Adipose tissue (tissue), 3 donors: ENCODE data around the gene SHISA8. TPM values are rescaled to one million over a fixed set of nuclear protein-coding genes. Genes with fewer than 3 reads are reported as not detected.

Source experiments
- H3K27ac ChIP-seq: one replicate; pipeline ENCODE4 v1.5.1; 2013; ENCODE audit warnings: low read depth, low read length
- WGBS, 3 donors: extraction: QIAGEN DNeasy Blood & Tissue Kit; methylation state at CpG; one replicate each; pipeline ENCODE4 v1.1.7; 2013; 5-methylcytosine and 5-hydroxymethylcytosine counted together
- polyA plus RNA-seq, 3 donors: library from polyadenylated mRNA; stranded (reverse); fragments of 200-250 nt; gene quantifications; one replicate each; pipeline ENCODE4 v1.2.3, GENCODE V29; 2013
- donor health status: healthy with polysubstance abuse.
- donor health status: Bipolar disorder and iron deficiency.
- donor health status: healthy.

Gene SHISA8
- polyA plus RNA-seq, 3 donors, result not detected

DNA sequence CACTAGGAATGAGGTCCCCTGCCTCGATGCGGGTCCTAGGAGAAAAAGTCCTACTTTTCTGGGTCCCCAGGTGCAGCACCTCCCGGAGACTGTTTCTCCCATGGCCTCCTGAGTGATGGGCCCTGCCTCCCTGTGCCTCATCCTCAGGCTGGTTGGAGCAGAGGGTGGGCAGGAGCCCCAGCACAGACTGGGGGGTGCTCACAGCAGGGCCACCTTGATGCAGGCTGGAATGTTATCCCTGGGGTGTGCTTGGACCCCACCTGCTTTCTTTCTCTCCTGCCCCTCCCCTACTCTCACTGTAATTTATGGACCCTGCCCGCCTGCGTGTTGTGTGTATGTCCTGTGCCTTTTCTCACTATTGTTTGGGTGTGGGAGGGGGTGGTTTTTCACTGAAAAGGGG lies 8.1 kb downstream of the SHISA8 start:
- WGBS, 3 donors, result 90 to 96% (median 94%) methylated on average over 5 of the region's 5 CpGs
- H3K27ac ChIP-seq, result no peak overlapping the region

DNA sequence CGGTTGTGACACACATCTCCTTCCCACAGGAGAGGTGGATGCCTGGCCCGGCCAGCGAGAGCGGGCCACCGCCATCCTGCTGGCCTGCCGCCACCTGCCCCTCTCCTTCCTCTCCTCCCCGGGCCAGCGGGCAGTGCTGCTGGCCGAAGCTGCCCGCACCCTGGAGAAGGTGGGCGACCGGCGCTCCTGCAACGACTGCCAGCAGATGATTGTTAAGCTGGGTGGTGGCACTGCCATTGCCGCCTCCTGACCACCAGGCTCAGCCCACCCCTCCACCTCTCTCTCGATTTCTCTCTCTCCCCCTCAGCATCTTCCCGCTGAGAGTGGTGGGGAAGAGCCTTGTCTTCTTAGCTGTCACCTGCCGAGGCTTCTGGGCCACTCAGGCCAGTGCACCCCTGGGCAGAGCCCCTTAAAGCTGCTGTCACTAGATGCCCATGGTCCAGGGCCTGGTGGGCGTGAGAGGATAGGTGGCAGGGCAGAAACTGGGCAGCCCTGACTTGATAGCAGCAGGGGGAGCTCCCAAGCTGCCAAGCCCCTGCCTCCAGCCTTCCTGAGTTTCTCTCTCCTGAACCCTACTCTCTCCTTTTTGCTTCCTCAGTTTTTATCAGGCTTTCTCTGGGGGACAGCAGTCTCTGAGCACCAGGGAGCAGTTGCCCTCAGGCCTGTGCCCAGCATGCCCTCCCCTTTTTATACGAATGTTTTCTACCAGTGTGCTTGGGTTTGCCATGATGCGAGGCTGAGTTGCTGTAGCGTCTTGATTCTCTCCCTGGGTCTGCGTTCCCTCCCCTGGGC lies 9.3 kb downstream of the SHISA8 start:
- WGBS, 3 donors, result 88 to 95% (median 94%) methylated on average over 23 of the region's 23 CpGs
- no peak overlapping the region for H3K27ac ChIP-seq

DNA sequence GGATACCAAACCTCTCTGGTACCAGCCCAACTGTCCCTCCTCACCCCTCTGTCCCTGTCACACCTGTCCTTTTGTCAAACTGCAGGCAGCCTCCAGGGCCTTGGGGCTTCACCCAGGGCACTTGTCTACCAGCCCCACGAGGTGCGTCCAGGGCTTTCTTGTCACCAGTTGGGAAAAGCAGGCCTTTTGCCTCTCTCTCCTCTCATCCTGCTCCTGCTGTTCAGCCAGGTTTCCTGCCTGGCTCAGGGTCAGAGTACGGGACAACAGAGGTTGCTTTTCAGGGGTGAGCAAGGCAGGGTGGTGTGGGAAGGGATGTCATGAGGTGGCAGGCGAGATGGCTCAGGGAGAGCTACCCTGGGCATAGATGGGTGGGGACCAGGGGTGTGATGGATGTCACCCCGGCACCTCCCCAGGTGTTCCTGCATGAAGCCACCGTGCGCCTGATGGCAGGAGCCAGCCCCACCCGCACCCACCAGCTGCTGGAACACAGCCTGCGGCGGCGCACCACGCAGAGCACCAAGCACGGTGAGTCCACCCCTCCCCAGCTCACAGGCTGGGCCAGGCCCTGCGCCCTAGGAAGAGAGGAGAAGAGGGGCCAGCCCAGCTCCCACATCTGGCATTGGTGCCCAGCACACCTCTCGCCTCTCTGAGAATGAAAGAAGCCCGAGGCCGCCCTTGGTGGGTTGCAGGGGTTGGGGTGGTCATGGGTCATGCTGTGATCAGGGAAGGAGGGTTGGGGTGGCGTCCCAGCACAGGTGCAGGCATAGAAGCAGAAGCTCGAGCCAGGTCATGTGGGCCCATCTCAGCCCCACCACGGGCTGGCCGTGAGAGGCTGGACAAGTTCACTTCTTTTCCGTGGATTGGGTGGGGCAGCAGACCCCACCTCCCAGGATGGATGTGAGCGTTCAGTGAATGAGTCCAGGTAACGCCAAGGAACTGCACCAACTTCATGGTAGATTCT lies 10.1 kb downstream of the SHISA8 start:
- no peak overlapping the region for H3K27ac ChIP-seq
- WGBS, 3 donors, result 92 to 93% (median 93%) methylated on average over 23 to 24 of the region's 24 CpGs

DNA sequence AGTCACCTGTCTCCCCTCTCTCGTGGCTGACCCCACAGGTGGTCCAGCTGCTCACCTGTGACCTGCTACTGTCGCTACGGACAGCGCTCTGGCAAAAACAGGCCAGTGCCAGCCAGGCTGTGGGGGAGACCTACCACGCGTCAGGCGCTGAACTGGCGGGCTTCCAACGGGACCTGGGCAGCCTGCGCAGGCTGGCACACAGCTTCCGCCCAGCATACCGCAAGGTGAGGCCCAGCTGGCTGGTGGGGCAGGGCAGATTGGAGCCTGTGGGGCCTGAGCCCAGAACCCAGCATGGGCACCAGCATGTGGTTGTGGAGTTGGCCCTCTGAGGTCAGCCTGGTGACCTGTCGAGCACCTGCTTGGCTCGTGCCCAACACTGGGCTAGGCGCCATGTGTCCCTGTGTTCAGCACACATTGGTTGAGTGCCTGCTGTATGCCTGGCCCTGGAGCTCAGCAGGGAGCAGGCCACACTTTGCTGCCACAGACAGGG lies 11.9 kb downstream of the SHISA8 start:
- WGBS, 3 donors, result 84 to 88% (median 87%) methylated on average over 14 to 15 of the region's 15 CpGs
- H3K27ac ChIP-seq, result no peak overlapping the region

DNA sequence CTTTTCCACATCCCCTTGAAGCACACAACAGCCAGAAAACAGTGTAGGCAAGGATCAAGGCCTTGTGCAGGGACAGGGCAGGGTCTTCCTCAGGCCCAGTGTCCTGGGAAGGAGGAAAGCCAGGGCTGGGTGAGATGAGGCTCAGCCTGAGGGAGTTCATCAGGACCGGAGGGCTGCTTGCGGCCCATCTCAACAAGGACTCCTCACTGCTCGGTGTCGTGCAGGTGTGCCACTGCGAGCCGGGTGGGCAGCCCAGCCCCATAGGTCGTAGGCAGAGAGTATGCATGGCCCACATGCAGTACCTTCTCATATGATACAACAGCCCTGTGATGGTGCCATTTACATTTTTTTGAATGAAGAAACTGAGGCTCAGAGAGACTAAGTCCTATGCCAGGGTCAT lies 12.9 kb downstream of the SHISA8 start:
- WGBS, 3 donors, result 90 to 95% (median 94%) methylated on average over 7 of the region's 7 CpGs
- H3K27ac ChIP-seq, result no peak overlapping the region

DNA sequence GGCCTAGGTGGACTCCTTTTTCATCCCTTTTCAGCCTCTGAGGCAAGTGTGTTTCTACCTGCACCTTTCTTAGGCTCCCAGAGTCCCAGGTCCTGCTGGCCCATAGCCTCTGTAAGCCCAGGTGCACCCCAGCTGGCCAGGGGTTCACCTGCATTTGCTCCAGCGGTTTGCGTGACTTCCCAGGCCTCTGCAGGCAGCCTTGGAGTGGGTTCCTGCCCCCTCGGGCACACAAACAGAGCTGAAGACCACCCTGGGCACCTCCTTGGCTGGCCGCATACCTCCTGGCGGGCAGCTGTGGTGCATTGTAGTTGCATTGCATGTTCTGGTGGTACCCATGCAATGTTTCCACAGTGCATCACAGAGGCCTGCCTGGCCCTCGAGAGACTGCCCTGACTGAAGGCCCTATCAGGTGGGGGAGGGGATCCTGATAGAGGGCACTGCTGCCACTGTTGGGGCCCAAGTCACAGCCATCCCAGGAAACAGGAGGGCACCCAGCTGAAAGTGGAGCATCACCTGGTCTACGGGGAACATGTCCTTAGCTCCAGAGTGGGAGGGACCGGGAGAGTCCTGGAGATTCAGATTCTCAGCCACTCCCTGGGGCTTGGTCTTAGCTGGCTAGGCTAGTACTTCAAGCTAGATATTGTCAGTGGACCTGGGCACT lies 14.1 kb downstream of the SHISA8 start:
- 93 to 96% (median 96%) methylated on average over 8 of the region's 8 CpGs for WGBS, 3 donors
- H3K27ac ChIP-seq, result no peak overlapping the region

DNA sequence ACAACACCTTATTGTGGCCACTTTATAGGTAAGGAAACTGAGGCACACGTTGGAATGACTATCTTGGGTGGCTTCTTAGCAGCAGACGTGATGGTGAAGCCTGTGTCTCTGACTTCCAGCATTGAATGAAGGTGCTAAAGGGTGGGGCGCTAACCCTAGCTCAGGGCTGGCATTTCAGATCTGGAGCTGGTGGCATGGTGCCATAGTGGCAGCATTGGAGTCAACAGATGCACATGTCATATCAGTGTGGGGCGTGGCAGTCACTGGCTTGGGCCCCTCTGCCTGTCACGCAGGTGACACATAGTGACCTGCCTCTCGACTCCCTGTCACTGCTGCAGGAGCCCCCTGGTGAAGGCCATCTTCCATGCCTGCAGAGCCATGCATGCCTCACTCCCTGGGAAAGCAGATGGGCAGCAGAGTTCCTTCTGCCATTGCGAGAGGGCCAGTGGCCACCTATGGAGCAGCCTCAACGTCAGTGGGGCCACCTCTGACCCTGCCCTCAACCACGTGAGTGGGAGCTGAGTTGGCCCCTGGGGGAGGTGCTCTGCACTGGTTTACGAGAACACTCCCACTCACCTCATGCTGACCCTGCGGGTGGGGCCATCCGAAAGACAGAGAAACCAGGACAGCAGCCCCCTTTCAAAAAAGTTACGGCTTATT lies 14.8 kb downstream of the SHISA8 start:
- 88 to 90% (median 89%) methylated on average over 13 of the region's 13 CpGs for WGBS, 3 donors
- no peak overlapping the region for H3K27ac ChIP-seq

DNA sequence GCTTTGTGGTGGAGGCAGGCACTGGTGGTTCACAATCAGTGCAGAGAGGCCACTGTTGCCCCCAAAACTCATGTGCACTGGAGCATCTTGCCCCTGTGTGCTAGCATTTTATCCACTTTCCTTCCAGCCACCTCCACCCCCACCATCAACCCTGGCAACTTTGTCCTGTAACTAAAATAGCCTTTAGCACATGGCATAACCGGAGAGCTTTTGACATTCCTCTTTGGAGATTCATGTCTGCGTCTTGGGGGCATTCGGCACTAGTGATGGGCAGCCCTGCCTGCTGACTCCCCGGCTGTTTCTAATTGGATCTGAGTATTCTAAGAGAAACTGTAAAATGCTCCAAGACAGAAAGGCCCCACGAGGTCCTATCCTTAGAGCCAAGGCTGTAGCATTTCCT lies 15.8 kb downstream of the SHISA8 start:
- WGBS, 3 donors, result 95 to 99% (median 95%) methylated on average over 5 of the region's 5 CpGs
- no peak overlapping the region for H3K27ac ChIP-seq

DNA sequence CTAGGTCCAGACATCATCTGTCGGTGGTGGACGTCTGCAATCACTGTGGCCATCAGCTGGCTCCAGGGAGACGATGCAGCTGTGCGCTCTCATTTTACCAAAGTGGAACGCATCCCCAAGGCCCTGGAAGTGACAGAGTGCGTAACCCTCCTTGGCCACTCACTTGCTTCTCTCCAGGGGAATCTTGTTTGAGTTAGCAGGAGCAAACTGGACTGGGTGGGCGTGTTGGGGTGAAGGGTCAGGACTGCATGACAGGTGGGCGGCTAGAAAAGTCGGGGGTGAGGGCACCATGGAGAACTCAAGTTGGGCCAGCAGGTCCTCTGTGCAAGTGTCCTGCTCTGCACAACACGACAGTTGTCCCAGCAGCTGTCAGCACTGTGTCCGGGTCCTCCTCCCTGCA lies 16.2 kb downstream of the SHISA8 start:
- no peak overlapping the region for H3K27ac ChIP-seq
- 88 to 95% (median 91%) methylated on average over 11 of the region's 11 CpGs for WGBS, 3 donors

DNA sequence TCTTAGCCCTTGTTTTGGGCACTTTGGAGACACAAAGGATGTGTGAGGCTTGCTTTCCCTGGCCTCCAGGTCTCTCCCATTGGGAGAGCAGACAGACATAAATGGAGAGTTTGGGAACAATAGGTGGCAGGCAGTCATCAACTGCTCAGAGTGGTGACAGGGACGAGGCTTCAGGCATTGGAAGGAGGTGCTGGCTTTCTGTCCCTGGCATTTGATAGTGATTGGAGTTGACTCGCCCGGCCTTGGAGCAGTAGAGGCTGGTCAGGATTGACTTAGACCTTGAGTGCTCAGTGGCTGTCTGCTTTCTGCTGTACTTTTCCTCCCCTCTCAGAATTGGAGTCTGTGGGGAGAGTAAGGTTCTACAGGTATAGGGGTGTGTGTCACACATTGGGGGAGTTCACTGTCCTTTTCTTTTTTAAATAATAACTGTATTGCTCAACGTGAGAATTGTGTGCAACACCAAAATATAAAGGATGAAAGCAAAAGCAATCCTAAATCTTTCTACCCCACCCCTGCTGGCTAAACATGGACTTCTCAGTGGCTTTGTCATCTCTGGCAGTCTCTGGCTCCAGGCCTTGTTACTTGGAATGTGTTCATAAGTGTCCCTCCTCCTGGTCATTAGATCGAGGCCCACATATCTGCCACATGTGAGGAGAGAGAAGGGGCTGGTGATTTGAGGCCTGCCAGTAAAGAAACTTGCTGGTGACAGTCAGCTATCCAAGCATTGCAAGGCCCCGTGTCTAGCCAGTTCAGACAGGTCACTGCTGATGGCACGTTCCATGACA lies 21.1 kb downstream of the SHISA8 start:
- H3K27ac ChIP-seq, result no peak overlapping the region

DNA sequence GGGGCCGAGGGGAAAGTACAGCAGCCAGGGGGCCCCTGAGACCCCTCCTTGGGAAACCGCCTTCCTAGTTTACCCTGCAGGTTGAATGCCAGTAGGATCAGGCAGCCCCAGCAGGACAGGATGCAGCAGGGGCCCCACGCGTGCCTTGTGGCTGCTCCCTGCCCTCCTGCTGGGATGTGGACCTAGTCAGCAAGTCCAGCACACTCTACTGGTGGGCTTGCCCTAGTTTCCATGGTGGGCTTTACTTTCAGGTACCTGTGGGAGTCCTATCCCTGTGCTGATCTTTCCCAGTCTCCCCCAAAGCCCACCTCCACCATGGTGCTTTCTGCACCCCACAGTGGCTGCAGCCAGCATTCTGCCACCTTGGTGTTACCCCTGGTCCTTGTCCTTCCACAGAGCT lies 22.2 kb downstream of the SHISA8 start:
- H3K27ac ChIP-seq, result no peak overlapping the region
- WGBS, 3 donors, result 84 to 95% (median 90%) methylated on average over 4 of the region's 4 CpGs

More for the DNA sequence above, 21.1 kb downstream of the SHISA8 start:
- WGBS, 3 donors, result 84 to 90% (median 88%) methylated on average over 7 of the region's 7 CpGs

DNA sequence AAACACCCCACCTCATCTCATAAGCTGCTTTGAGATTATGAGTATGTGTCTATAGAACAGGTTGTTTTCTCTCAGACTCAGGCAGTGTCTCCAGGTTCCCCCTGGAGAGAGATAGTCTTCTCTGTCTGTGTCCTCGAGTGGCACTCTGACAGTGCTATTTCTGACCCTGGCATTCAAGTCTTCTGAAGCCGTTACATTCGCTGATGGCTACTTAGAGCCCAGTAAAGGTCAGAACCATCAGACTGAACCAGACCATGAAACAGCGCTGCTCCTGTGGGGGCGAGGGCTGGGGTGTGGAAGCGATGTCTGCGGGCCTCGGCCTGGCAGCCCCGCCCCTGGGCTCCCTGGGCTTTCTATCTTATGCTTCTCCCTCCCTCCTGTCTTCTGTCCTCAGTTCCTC lies 23.5 kb downstream of the SHISA8 start:
- WGBS, 3 donors, result 95 to 96% (median 95%) methylated on average over 9 of the region's 9 CpGs

DNA sequence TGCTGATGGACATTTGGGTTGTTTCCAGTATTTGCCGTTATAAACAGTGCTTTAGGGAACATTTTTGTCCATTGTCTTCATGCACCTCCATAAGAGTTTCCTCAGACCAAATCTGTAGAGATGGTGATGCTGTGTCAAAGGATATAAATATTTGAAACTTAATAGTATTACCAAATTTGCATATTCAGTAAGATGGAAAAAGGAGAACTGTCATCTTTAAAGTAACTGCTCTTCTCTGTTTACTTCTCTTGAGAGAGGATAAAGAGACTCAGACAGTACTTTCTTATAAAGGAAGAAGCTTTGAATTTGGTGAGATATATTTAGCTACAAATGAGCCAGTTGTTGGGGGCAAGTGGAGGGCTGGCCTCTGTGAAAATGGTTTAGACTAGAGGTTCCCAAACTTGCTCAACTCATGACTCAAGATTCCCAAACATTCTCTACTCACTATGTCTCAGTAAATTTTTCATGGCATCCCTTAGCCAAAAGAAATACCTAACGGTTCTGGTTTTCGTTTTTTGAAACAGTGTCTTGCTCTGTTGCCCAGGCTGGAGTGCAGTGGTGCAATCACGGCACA lies 26.2 kb downstream of the SHISA8 start:
- H3K27ac ChIP-seq, result no peak overlapping the region
- WGBS, 3 donors, result 80 to 89% (median 82%) methylated on average over 4 of the region's 4 CpGs

More for the DNA sequence above, 23.5 kb downstream of the SHISA8 start:
- no peak overlapping the region for H3K27ac ChIP-seq

DNA sequence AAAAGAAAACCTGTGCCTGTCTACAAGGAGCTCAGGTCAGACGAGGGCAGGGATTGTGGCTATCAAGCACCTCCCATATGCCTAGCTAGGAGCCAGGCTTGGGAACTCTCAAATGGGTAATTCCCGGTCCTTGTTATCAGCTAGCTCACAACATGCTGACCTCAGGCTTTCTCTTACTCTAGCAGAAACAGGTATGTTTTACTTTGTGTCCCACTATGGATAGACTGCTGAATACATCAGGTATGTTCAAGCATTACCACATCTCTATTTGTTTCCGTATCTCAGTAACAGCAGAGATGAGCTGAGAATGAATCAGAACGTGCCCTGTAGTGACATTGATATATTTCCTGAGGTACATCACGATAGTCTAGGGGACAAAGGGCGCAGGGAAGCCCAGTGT lies 29.4 kb downstream of the SHISA8 start:
- 86 to 90% (median 89%) methylated on average over 6 of the region's 6 CpGs for WGBS, 3 donors
- H3K27ac ChIP-seq, result no peak overlapping the region

DNA sequence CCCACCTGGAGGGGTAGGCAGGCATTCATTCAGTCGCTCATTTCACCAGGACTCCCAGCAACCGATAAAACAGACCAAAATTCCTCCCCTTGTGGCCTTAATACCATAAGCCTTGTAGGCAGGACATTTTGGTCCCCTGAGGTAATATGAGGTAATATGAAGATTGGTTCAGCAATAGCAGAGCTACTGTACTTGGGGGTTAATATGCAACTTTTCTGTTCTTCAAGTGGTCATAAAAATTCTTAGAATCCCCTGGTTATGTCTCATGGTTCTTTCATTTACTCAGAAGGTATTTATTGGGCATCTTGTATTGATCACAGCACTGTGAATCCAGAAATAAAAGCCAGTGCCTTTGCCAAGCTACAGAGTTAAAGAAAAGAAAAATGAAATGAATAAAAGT lies 29.8 kb downstream of the SHISA8 start:
- no peak overlapping the region for H3K27ac ChIP-seq
- WGBS, 3 donors, result 92 to 95% (median 94%) methylated on average over 2 of the region's 2 CpGs

DNA sequence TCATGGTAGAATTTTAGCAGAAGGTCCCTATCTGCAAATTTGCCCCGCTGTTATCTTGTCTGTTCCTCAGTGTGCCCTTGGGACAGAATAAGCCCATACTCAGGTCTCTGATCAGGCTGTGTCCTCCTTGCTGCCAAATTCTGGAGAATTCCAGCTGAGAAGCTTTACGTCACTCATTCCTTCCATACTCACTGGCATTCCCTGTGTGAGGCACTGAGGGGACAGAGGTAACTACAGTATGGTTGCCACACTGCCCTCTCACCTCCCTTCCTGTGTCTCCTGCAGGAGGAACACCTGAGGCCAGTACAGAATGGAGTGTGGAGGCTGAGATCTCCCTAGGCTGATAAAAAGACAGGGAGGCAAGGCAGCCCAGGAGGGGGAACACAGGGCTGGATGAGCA lies 31.5 kb downstream of the SHISA8 start:
- no peak overlapping the region for H3K27ac ChIP-seq
- WGBS, 3 donors, result 93 to 97% (median 94%) methylated on average over 2 of the region's 2 CpGs

DNA sequence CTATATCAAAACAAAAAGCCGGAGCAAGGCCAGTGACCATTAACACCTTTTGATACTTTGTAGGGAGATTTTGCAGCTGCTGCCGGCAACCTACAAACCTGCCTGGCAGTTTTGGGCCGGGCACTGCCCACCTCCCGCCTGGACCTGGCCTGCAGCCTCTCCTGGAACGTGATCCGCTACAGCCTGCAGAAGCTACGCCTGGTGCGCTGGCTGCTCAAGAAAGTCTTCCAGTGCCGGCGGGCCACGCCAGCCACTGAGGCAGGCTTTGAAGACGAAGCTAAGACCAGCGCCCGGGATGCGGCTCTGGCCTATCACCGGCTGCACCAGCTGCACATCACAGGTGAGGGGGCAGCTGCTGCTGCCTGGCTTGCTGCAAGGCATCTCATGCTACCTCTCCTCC lies 34.2 kb downstream of the SHISA8 start:
- WGBS, 3 donors, result 93 to 97% (median 96%) methylated on average over 16 of the region's 16 CpGs
- no peak overlapping the region for H3K27ac ChIP-seq
